Stimulated activated CD4-positive, alpha-beta T cell treated with anti-CD3 and anti-CD28 coated beads, Interleukin-4, amount 100 ng/mL, for 4 hours (primary cell): ENCODE data around the gene CEL.

Source experiments
- DNase-seq, 2 experiments: peaks; one replicate each; pipeline ENCODE4 v3.0.0-alpha.2; 2020

Gene CEL

GRCh38 chr9:133106511-133107244 is 44.9 kb downstream of the CEL start:
- no peak for DNase-seq

GRCh38 chr9:133107245-133107722 is 45.5 kb downstream of the CEL start:
- no peak for DNase-seq

GRCh38 chr9:133107961-133108793 is 46.4 kb downstream of the CEL start:
- no peak for DNase-seq

GRCh38 chr9:133108794-133109641 is 47.2 kb downstream of the CEL start:
- no peak for DNase-seq

GRCh38 chr9:133109931-133110650 is 48.3 kb downstream of the CEL start:
- DNase-seq, result no peak

GRCh38 chr9:133111808-133112662 is 50.3 kb downstream of the CEL start:
- DNase-seq, result no peak

- no peak for DNase-seq
Measured at GRCh38 chr9:133112663-133113026, 50.9 kb downstream of the CEL start.

GRCh38 chr9:133113163-133113948 is 51.6 kb downstream of the CEL start:
- DNase-seq, result no peak

- no peak for DNase-seq
Measured at GRCh38 chr9:133113949-133114885, 52.4 kb downstream of the CEL start.

- DNase-seq, result no peak
Measured at GRCh38 chr9:133114886-133115603, 53.3 kb downstream of the CEL start.

- peak; percentile 55 to 71 for DNase-seq
Measured at GRCh38 chr9:133115604-133116345, 54.0 kb downstream of the CEL start.

- DNase-seq, result no peak
Measured at GRCh38 chr9:133116346-133117231, 54.8 kb downstream of the CEL start.

- no peak for DNase-seq
Measured at GRCh38 chr9:133117271-133118178, 55.7 kb downstream of the CEL start.

GRCh38 chr9:133118179-133118520 is 56.4 kb downstream of the CEL start:
- no peak for DNase-seq

GRCh38 chr9:133118568-133118967 is 56.8 kb downstream of the CEL start:
- no peak for DNase-seq
